ENCODE measurements around the gene PLSCR2. TPM values are rescaled to one million over a fixed set of nuclear protein-coding genes. Genes with fewer than 3 reads are reported as not detected.
A peak's percentile ranks its signal among the peaks of the same experiment; 100 is the strongest.
"Not testable (repeated sequence)": the region's sequence is repeated elsewhere in the genome, so short reads cannot be mapped to it uniquely, and the experiment has no call there.

PLSCR2 gene
- total RNA-seq, 1 donor from 2014 or later, result 0.71 TPM

DNA sequence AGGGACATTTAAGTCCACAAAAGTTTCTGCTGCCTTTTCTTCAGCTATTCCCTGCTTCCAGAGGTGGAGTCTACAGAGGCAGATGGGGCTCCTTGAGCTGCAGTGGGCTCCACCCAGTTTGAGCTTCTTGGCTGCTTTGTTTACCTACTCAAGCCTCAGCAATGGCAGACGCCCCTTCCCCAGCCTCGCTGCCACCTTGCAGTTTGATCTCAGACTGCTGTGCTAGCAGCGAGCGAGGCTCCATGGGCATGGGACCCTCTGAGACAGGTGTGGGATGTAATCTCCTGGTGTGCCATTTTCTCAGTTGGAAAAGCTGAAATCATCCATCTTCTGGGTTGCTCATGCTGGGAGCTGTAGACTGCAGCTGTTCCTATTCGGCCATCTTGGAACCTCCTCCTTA, 29.1 kb downstream of the PLSCR2 start:
- intact Hi-C loops (cut with DNase I); ATAC-seq; DNase-seq (ENCODE audit: low spot score): not testable (repeated sequence)

DNA sequence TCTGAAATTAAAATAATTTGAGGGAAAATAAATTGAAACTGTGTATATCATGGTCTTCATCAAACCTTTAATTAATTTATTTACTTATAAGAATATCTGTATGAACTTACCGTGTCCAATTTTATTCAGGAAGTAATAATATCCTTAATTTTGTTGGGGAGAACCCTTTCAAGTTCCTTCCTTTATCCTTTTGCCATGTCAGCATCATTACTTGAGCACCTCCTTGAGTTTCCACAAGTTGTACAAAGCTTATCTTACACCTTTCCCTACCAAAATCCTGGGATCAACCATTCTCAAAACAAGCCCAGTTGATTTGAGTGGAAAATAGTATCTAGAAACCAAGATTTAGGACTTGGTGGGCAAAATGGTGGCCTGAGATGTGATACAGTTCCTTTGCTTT, 37.3 kb downstream of the PLSCR2 start:
- DNase-seq (ENCODE audit: low spot score), result no peak
- no peak for ATAC-seq
- intact Hi-C loops (cut with DNase I), result no loop called here

DNA sequence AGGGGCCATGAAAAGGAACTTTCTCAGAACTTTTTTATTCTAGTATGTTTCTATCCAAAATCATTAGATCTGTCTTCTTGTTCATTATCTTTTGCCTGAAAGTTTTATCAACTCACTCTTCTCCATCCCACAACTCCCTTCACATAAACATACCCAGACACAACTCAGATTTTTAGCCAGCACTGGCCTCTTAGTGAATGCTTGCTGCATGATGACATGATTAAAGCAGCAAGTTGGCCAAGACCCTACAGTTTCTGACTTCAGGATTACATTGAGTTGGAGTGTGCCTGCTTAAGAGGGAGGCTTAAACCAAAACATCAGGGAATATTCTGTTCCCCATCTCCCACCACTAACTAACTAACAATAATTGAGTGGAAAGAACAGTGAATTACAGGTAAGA, 38.1 kb downstream of the PLSCR2 start:
- no peak for DNase-seq (ENCODE audit: low spot score)
- intact Hi-C loops (cut with DNase I), result no loop called here
- no peak for ATAC-seq

DNA sequence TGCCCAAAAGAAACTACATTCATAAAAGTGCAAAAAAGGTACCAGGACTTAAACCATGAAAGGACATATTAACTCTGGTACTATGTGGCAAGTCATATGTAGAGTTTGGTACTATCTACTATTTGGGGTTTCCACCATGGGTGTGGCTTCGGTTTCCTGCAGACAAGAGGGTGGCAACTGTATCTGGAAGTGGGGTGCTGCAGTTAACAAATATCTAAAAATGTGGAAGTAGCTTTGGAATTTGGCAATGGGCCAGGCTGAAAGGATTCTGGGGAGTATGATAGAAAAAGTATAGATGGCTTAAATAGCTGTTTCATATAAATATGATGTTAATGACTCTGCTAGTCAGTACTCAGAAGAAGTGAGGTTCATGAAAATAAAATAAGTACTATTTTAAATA, 44.0 kb downstream of the PLSCR2 start:
- DNase-seq (ENCODE audit: low spot score) (no peak), ATAC-seq (no peak)
- intact Hi-C loops (cut with DNase I), result no loop called here

DNA sequence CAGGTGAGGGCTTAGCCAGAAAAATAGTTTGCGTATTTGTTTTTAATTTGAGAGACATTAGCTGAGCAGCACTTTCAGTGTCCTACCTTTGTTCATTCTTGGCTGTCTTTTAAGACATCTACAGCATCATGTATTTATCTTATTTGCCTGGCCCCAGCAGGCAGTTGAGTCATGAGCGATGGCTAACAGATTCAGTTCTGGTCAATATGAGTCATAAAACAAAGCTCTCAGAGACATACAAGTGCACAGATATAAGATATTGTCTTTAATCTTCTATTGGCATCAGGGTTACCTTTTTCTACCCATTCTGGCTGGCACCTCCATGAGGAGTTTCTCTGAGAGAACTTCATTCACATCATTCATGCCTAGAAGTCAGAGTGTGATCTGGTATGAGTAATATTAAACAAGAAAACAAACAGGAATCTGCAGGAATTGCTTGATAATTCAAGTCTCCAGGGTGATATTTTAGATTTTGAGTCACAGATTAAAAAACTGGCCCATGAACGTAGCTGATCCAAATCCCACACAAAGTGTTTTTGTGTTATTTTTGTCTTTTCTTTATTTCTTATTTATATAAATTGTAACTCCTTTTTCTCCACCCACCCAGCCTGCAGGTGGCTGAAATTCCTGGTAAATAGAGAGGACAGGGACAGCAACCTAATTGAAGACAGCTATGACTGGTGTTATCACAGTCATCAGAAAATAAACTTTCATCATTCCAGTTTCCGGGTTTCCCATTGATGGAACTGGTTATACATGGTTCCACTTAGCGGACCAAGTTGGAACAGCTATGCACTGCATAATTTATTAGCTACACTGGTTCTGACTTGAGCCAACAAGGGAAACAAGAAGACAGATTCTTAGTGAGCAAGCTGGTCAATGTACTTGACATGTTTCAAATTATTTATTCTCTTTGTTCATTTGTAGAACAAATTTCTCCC, 47.3 kb downstream of the PLSCR2 start:
- DNase-seq (ENCODE audit: low spot score) (no peak), ATAC-seq (peak; percentile 81)
- intact Hi-C loops (cut with DNase I), result no loop called here

DNA sequence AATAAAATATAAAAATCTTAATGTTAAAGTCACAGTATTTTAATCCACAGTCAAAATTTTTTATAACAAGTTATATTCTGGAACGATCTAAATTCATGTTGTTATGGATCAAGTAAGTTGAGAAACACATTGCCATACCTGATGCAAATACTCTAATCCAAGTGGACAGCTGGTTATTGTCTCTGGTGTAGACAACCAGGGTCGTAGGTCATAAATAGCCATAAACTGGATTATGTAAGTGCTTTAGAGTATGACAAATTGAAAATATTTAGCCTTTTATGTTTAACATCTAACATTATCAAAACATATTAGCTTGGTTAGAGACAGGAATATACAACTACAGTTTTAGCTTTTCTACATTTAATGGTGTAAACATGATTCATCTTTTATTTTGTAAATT, 53.0 kb downstream of the PLSCR2 start:
- DNase-seq (ENCODE audit: low spot score), result no peak
- no peak for ATAC-seq
- intact Hi-C loops (cut with DNase I), result no loop called here

DNA sequence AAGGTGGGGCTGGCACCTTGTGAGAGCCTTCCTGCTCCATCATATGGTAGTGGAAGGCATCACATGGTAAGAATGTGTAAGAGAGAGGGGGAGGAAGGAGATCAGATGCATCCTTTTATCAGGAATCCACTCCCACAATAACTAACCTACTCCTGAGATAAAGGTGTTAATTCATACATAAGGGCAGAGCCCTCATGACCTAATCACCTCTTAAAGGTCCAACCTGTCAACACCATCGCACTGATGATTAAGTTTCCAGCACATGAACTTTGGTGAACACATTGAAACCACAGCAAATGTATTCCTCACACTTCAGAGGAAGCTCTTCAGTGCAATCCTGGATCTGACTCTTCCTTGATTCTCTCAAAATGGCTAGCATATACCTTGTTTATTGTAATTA, 55.4 kb downstream of the PLSCR2 start:
- intact Hi-C loops (cut with DNase I), result no loop called here
- ATAC-seq (no peak), DNase-seq (ENCODE audit: low spot score) (no peak)

DNA sequence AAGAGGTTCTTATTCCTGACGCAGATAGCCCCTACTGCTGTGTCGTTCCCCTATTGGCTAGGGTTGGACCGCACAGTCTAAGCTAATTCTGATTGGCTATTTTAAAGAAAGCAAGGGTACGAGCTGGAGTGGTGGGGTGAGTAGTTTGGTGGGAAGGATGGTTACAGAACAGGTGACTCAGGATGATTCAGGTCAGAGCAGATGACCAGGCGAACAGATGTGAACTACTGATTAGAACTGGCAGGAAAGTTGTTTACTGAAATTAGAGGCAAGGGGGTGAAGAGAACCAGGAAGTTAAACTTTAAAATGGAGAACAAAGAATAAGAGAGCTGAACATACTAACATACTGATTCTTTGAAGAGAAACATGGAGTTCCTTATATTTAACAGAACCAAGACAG, 56.6 kb downstream of the PLSCR2 start:
- ATAC-seq; intact Hi-C loops (cut with DNase I); DNase-seq (ENCODE audit: low spot score): not testable (repeated sequence)

DNA sequence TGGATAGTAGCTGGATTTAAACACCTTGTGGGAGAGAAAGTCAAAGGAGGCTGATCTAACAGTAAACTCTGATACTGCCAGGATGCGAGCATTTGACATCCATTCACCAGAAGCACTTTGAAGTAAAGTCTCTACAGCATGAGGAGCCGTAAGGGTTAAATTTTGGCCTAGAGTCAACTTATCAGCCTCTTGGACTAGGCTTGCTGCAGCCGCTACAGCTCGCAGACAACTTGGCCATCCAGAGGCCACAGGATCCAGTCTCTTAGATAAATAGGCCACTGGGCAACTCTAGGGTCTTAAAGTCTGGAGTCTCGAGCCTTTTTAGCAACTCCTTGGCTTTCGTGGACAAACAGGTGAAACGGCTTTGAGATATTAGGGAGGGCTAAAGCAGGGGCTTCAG, 61.4 kb downstream of the PLSCR2 start:
- no peak for ATAC-seq
- no peak for DNase-seq (ENCODE audit: low spot score)
- intact Hi-C loops (cut with DNase I), result no loop called here

DNA sequence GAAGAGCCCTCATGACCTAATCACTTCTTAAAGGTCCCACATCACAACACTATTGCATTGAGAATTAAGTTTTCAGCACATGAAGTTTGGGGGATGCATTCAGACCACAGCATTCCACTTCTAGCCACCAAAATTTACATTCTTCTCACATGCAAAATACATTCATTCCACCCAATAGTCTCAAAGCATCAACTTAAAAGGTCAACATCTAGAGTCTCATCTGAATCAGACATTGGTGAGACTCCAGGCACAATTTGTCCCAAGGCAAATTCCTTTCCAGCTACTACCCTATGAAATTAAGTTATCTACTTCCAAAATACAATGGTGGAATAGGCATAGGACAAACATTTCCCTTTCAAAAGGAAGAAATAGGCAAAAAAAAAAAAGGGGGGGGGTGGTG, 64.9 kb downstream of the PLSCR2 start:
- intact Hi-C loops (cut with DNase I), result no loop called here
- ATAC-seq, result no peak
- no peak for DNase-seq (ENCODE audit: low spot score)

DNA sequence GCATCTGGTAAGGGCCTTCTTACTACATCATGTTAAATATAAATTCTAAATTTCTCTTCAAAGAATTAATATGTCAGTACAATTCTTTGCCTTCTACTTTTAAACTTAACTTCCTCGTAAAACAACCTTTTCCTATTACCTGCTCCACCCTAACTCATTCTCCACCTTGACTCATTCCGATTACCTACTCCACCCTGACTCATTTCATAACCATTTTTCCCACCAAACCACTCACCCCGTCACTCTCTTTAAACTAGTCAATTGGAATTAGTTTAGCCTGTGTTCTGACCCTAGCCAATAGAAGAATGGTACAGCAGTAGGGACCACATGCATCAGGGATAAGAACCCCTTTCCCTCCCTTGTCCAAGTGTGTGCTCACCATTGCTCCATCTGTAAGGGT, 65.6 kb downstream of the PLSCR2 start:
- DNase-seq (ENCODE audit: low spot score) (no peak), ATAC-seq (no peak)
- intact Hi-C loops (cut with DNase I), result no loop called here

DNA sequence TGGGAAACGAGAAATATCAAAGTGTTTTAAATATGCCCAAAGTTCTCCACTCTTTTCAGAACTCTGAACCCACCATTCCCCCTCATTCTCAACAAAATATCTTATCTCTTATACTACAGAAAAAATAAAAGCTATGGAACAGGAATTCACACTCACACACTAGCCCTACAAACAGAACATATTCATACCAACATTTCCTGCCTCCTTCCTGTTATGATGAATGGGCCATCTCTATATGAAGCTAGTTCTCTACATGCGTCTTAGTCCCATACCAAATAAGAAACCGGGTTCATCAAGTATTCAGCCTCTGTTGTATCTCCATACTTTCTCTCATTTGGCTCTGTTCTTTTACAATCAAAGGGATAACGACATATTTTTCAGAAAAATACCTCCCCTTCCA, 72.6 kb downstream of the PLSCR2 start:
- intact Hi-C loops (cut with DNase I), result no loop called here
- DNase-seq (ENCODE audit: low spot score), result no peak
- no peak for ATAC-seq

DNA sequence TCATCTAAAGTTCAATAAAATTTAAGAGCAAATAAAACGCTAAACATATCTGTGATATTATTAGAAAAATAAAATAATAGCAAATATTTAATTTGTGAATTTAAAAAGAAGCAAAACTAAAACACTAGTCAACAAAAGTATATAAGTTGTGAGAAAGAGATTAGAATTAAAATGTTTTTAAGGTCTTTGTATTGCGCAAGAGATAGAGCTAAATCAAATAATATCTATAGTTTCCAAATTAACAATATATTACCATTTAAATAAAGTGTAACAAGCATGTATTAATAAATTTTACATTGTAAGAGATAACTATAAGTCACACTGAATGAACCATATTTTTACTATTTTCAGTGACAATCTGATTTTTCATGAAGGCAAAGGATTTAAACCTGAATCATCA, 74.2 kb downstream of the PLSCR2 start:
- ATAC-seq, result no peak
- no peak for DNase-seq (ENCODE audit: low spot score)
- intact Hi-C loops (cut with DNase I), result no loop called here

DNA sequence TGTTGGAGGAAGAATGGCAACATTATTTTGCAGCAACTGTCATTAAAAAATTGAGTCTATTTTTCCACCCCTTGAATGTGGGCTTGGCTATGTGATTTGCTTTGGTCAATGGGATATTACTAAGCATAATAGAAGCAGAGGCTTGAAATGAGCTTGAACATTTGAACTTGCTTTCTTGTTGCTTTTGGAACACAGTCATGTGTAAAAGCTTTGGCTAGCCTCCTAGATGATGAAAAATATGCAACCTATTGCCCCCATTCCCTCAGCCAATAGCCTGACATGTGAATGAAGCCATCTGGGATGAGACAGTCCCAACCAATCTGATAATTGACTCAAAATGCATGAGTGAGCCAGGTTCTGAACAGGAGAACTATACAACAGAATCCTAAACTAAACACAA, 78.4 kb downstream of the PLSCR2 start:
- DNase-seq (ENCODE audit: low spot score), result no peak
- intact Hi-C loops (cut with DNase I), result no loop called here
- ATAC-seq, result peak; percentile 98

DNA sequence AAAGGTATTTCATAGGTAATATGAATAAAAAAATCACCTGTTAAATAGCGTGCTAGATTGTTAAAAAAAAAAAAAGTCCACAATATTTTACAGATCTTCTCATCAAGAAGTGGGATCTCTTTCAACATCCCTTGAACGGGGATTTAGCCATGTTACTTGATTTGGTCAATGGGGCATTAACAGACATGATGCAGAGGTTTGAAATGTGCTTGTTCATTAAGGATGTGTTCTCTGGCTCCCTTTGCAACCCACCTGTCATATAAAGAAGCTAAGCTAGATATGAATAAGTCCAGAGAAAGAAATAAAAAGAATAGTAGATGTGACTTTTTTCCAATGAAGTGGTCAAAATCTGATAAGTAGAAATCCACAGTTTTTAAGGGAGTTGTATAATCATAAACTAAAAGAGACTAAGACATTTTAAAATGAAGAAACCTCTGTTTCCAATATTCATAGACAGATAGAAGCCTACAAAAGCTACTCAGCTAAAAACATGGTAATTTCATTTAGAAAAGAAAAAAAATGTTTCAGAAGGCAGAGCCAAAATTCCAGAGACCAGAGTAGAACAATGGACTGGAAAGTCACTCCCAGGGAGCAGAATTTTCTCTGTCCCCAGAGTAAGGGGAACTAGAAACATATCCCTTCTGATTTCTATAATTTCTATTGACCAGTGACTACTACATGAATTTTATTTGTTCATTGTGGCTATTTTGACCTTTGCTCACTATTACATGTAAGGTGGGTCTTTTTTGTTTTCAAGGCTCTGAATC, 79.2 kb downstream of the PLSCR2 start:
- no peak for DNase-seq (ENCODE audit: low spot score)
- intact Hi-C loops (cut with DNase I), result no loop called here
- peak; percentile 51 for ATAC-seq

DNA sequence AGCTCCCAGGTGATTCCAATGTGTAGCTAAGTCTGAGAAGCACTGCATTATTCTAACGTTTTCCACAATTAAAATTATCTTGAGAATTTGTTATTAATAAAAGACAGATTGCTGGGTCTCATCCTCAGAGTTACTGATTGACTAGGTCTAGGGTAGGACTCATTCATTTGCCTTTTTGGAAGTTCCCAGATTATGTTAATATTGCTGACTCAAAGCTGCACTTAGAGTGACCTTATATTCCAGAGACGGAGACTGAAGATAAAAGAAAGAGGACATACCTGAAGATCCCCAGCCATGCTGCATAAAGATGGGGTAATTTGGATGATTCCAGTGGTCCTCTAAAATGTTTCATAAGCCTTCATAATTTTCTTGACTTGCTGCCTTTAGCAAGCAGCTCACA, 81.8 kb downstream of the PLSCR2 start:
- intact Hi-C loops (cut with DNase I), result no loop called here
- ATAC-seq, result no peak
- DNase-seq (ENCODE audit: low spot score), result no peak

DNA sequence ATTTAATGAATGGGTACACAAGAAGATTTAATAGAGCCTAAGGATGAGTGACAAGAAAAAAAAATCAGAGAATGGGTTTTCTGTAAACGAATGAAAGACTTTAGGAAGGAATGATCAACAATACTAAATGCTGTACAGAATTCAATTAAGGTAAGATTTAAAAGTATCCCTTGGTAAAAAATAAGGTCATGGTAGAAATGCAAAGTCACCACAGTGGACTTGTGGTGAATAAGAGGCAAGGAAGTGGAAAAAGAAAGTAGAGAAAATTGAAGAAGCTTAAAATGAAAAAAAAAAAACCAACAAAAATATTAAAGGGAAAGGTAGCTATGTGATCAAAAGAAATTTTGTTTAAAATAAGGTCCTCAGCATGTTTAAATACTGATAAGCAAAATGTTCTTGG, 82.4 kb downstream of the PLSCR2 start:
- intact Hi-C loops (cut with DNase I), result no loop called here
- DNase-seq (ENCODE audit: low spot score), result no peak
- no peak for ATAC-seq

DNA sequence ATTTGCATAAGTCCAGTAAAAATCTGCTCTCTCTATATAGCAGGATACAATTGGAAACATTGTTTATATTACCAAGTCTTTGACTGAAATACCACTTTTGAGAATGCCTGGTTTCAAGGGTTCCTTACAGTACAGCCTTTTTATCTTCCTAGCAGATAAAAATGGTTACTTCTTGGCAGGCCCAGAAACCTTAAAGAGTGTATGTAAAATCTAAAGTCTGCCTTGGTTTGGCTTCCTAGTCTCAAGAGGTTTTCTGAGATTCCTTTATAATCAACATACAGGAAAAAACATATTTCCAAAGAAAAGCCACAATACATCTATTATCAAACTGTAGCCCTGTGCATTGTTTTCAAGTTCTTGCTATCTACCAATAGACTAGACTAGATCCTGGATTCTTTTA, 84.6 kb downstream of the PLSCR2 start:
- DNase-seq (ENCODE audit: low spot score), result no peak
- intact Hi-C loops (cut with DNase I), result no loop called here

More for the DNA sequence above, 84.6 kb downstream of the PLSCR2 start:
- no peak for ATAC-seq
